Esophagus squamous epithelium (tissue), 5 donors: ENCODE data around the gene PLTP. TPM values are rescaled to one million over a fixed set of nuclear protein-coding genes. Genes with fewer than 3 reads are reported as not detected.
"Not testable (repeated sequence)": the region's sequence is repeated elsewhere in the genome, so short reads cannot be mapped to it uniquely, and the experiment has no call there.

Experiments
- DNase-seq: peaks from one replicate; lab custom pipeline; 2025; lab: John Stamatoyannopoulos, UW
- H3K27ac ChIP-seq, 4 donors: fragments of 200-600 bp; sonication (generic); one replicate each; pipeline ENCODE4 v1.5.1; 2016 to 2019; ENCODE audit warnings: mild to moderate bottlenecking in 1 of 4
- H3K27me3 ChIP-seq, 4 donors: fragments of 200-600 bp; sonication (generic); 1 replicate in 3 of 4; 2 replicates in 1 of 4; pipeline versions ENCODE4 v1.5.1 to v1.6.0; 2017 to 2021; ENCODE audit warnings: antibody characterized with exemption in 1 of 4
- H3K36me3 ChIP-seq, 3 donors: fragments of 200-600 bp; sonication (generic); one replicate each; pipeline ENCODE4 v1.5.1; 2016 to 2019
- H3K4me1 ChIP-seq, 3 donors: fragments of 200-600 bp; sonication (generic); one replicate each; pipeline ENCODE4 v1.5.1; 2017 to 2019
- H3K4me3 ChIP-seq, 4 donors: fragments of 200-600 bp; sonication (generic); 1 replicate in 3 of 4; 2 replicates in 1 of 4; pipeline ENCODE4 v1.5.1; 2016 to 2019; ENCODE audit warnings: mild to moderate bottlenecking in 2 of 4, moderate library complexity in 1 of 4
- H3K9me3 ChIP-seq, 3 donors: fragments of 200-600 bp; sonication (generic); one replicate each; pipeline ENCODE4 v1.5.1; 2016 to 2019
- CTCF ChIP-seq, 6 experiments: fragments of 450-650 bp in 4 of 6; fragments of 200-600 bp in 2 of 6; sonication (generic) in 2 of 6; IDR thresholded peaks; one replicate each; pipeline ENCODE4 v1.5.1; 2016 to 2019; ENCODE audit warnings: antibody characterized with exemption in 6 of 6, mild to moderate bottlenecking in 4 of 6, moderate library complexity in 4 of 6
- POLR2A ChIP-seq, 4 donors: fragments of 450-650 bp; IDR thresholded peaks; one replicate each; pipeline ENCODE4 v1.6.1; 2017; ENCODE audit warnings: antibody characterized with exemption in 4 of 4, mild to moderate bottlenecking in 4 of 4, moderate library complexity in 3 of 4
- WGBS, 2 donors: methylation state at CpG; one replicate each; pipeline ENCODE4 v1.1.5; 2018; 5-methylcytosine and 5-hydroxymethylcytosine counted together
- intact Hi-C: fragments of 100-400 bp; cut with DNase I; formaldehyde crosslinking; loops from one replicate; pipeline ENCODE4 v1.15.0; 2022
- total RNA-seq, 4 donors: library from RNA; depleted of rRNA; stranded (reverse); fragments of >200 nt; gene quantifications; one replicate each; pipeline ENCODE4 v1.1.0, GENCODE V29; 2016
- donor health status: DM: yes; HTN: yes; CAD: no.

The PLTP gene
- total RNA-seq, 4 donors from 2014 or later = 5.9 to 248 (median 92.6) TPM

GRCh38 chr20:45878076-45878761, 33.7 kb downstream of the PLTP start:
- peaks cover 0 to 29% (median 11%) of the 10 kb centered on the region in 3 donors for H3K36me3 ChIP-seq
- intact Hi-C loops = no loop called here
- peaks cover 5 to 19% (median 12%) of the 10 kb centered on the region in 3 donors for H3K4me1 ChIP-seq
- no peaks in the 10 kb centered on the region for H3K27me3 ChIP-seq
- 80 to 91% methylated on average over 5 to 7 of the region's 13 CpGs for WGBS, 2 donors
- peak overlapping the region in 1 of 4 donors; percentile 28 for H3K27ac ChIP-seq
- TF ChIP-seq CTCF (IDR thresholded peaks at IDR 0.05) = no peak
- TF ChIP-seq POLR2A (IDR thresholded peaks at IDR 0.05) = no peak
- H3K4me3 ChIP-seq = no peak overlapping the region
- H3K9me3 ChIP-seq = no peaks in the 10 kb centered on the region
- no peak for DNase-seq

- Histone ChIP-seq H3K4me1 (no peaks in the 10 kb centered on the region), H3K27ac (no peak overlapping the region), H3K9me3 (no peaks in the 10 kb centered on the region), H3K4me3 (no peak overlapping the region), H3K36me3 (peaks cover 0 to 22% (median 5%) of the 10 kb centered on the region in 3 donors), H3K27me3 (no peaks in the 10 kb centered on the region)
- 63 to 70% methylated on average over 4 of the region's 4 CpGs for WGBS, 2 donors
- intact Hi-C loops = no loop called here
- DNase-seq = no peak
- no peak for TF ChIP-seq POLR2A (IDR thresholded peaks at IDR 0.05)
- no peak for TF ChIP-seq CTCF (IDR thresholded peaks at IDR 0.05)
Observed at GRCh38 chr20:45874576-45874975, 37.4 kb downstream of the PLTP start.

GRCh38 chr20:45874104-45874481, 37.9 kb downstream of the PLTP start:
- H3K27me3 ChIP-seq, DNase-seq, H3K9me3 ChIP-seq, H3K4me3 ChIP-seq, intact Hi-C loops, H3K27ac ChIP-seq, H3K4me1 ChIP-seq: not testable (repeated sequence)
- H3K36me3 ChIP-seq = peaks cover 0 to 22% (median 5%) of the 10 kb centered on the region in 3 donors
- 85 to 89% methylated on average over 8 to 10 of the region's 10 CpGs for WGBS, 2 donors
- peak in 1 of 6 experiments; percentile 2 for TF ChIP-seq CTCF (IDR thresholded peaks at IDR 0.05)

- H3K27me3 ChIP-seq = no peaks in the 10 kb centered on the region
- WGBS, 2 donors = 73 to 83% methylated on average over 1 of the region's 1 CpG
- no peak overlapping the region for H3K4me3 ChIP-seq
- no peaks in the 10 kb centered on the region for H3K4me1 ChIP-seq
- H3K9me3 ChIP-seq = no peaks in the 10 kb centered on the region
- no peak for DNase-seq
- intact Hi-C loops = no loop called here
- TF ChIP-seq POLR2A (IDR thresholded peaks at IDR 0.05) (no peak), CTCF (IDR thresholded peaks at IDR 0.05) (no peak)
- peaks cover 0 to 22% (median 5%) of the 10 kb centered on the region in 3 donors for H3K36me3 ChIP-seq
- H3K27ac ChIP-seq = peak overlapping the region in 1 of 4 donors; percentile 57
Observed at GRCh38 chr20:45873409-45874103, 38.4 kb downstream of the PLTP start.

GRCh38 chr20:45872626-45873025, 39.3 kb downstream of the PLTP start:
- intact Hi-C loops = no loop called here
- Histone ChIP-seq H3K4me1 (no peaks in the 10 kb centered on the region), H3K9me3 (no peaks in the 10 kb centered on the region), H3K27ac (peak overlapping the region in 2 of 4 donors; percentile 20 to 57), H3K27me3 (no peaks in the 10 kb centered on the region), H3K4me3 (no peak overlapping the region), H3K36me3 (peaks cover 0 to 12% (median 5%) of the 10 kb centered on the region in 3 donors)
- 83 to 89% methylated on average over 4 of the region's 4 CpGs for WGBS, 2 donors
- no peak for DNase-seq
- TF ChIP-seq POLR2A (IDR thresholded peaks at IDR 0.05) (no peak), CTCF (IDR thresholded peaks at IDR 0.05) (no peak)
